Thyroid gland (tissue), 4 donors: ENCODE data around the gene COG5. TPM values are rescaled to one million over a fixed set of nuclear protein-coding genes. Genes with fewer than 3 reads are reported as not detected.

Source experiments
- DNase-seq, 2 donors: peaks; one replicate each; pipeline ENCODE4 v3.0.0-alpha.2; 2019
- H3K27ac ChIP-seq, 3 donors: fragments of 200-600 bp; sonication (generic); 1 replicate in 2 of 3; 2 replicates in 1 of 3; pipeline ENCODE4 v1.5.1; 2016 to 2019; ENCODE audit warnings: mild to moderate bottlenecking in 1 of 3, moderate library complexity in 1 of 3
- H3K27me3 ChIP-seq: fragments of 200-600 bp; sonication (generic); one replicate; pipeline ENCODE4 v1.5.1; 2019
- H3K36me3 ChIP-seq, 2 donors: fragments of 200-600 bp; sonication (generic); one replicate each; pipeline ENCODE4 v1.5.1; 2016 to 2019
- H3K4me1 ChIP-seq, 2 donors: fragments of 200-600 bp; sonication (generic); one replicate each; pipeline ENCODE4 v1.5.1; 2017 to 2019
- H3K4me3 ChIP-seq, 3 donors: fragments of 200-600 bp; sonication (generic); replicated peaks in 1 of 3; 1 replicate in 2 of 3; 2 replicates in 1 of 3; pipeline ENCODE4 v1.5.1; 2016; ENCODE audit warnings: mild to moderate bottlenecking in 1 of 3
- H3K9me3 ChIP-seq: fragments of 200-600 bp; sonication (generic); one replicate; pipeline ENCODE4 v1.5.1; 2017
- POLR2A ChIP-seq, 2 donors: fragments of 450-650 bp; IDR thresholded peaks; one replicate each; pipeline ENCODE4 v1.6.1; 2017; ENCODE audit warnings: antibody characterized with exemption in 2 of 2, mild to moderate bottlenecking in 2 of 2, moderate library complexity in 1 of 2
- WGBS, 2 donors: methylation state at CpG; one replicate each; pipeline ENCODE4 v1.1.5; 2017; 5-methylcytosine and 5-hydroxymethylcytosine counted together
- intact Hi-C: fragments of 100-400 bp; cut with DNase I; formaldehyde crosslinking; loops from one replicate; pipeline ENCODE4 v1.15.1; 2023
- total RNA-seq, 4 donors: library from RNA; depleted of rRNA; stranded (reverse); fragments of >200 nt; gene quantifications; one replicate each; pipeline ENCODE4 v1.2.3, GENCODE V29; 2016
- TF ChIP-seq, protein P1 (sequence below), 6 experiments: fragments of 200-600 bp in 3 of 6; fragments of 450-650 bp in 3 of 6; sonication (generic) in 3 of 6; IDR thresholded peaks; one replicate each; pipeline ENCODE4 v1.5.1; 2016 to 2019; ENCODE audit warnings: antibody characterized with exemption in 6 of 6, mild to moderate bottlenecking in 2 of 6, inconsistent platforms in 1 of 6, moderate library complexity in 1 of 6

The COG5 gene
- total RNA-seq, 4 donors from 2014 or later: 108 to 268 (median 148) TPM

GRCh38 chr7:107464666-107465226 is 99.0 kb downstream of the COG5 start:
- no peaks in the 10 kb centered on the region for H3K9me3 ChIP-seq
- WGBS, 2 donors: 85 to 87% methylated on average over 3 of the region's 3 CpGs
- no peak for DNase-seq
- no peak overlapping the region for H3K27ac ChIP-seq
- intact Hi-C loops: loop anchor here (5.0 to 10.0 kb wide), 3 partner anchors 100 to 410 kb away; partner anchors contain the start of genes COG5 and DUS4L
- no peaks in the 10 kb centered on the region for H3K4me1 ChIP-seq
- no peaks in the 10 kb centered on the region for H3K27me3 ChIP-seq
- H3K36me3 ChIP-seq: no peaks in the 10 kb centered on the region
- TF ChIP-seq, protein P1, sequence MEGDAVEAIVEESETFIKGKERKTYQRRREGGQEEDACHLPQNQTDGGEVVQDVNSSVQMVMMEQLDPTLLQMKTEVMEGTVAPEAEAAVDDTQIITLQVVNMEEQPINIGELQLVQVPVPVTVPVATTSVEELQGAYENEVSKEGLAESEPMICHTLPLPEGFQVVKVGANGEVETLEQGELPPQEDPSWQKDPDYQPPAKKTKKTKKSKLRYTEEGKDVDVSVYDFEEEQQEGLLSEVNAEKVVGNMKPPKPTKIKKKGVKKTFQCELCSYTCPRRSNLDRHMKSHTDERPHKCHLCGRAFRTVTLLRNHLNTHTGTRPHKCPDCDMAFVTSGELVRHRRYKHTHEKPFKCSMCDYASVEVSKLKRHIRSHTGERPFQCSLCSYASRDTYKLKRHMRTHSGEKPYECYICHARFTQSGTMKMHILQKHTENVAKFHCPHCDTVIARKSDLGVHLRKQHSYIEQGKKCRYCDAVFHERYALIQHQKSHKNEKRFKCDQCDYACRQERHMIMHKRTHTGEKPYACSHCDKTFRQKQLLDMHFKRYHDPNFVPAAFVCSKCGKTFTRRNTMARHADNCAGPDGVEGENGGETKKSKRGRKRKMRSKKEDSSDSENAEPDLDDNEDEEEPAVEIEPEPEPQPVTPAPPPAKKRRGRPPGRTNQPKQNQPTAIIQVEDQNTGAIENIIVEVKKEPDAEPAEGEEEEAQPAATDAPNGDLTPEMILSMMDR (IDR thresholded peaks at IDR 0.05): no peak
- TF ChIP-seq POLR2A (IDR thresholded peaks at IDR 0.05): no peak
- H3K4me3 ChIP-seq: no peak overlapping the region

GRCh38 chr7:107463139-107464078 is 100.3 kb downstream of the COG5 start:
- WGBS, 2 donors: 73 to 80% methylated on average over 6 of the region's 6 CpGs
- H3K27me3 ChIP-seq: no peaks in the 10 kb centered on the region

DNA sequence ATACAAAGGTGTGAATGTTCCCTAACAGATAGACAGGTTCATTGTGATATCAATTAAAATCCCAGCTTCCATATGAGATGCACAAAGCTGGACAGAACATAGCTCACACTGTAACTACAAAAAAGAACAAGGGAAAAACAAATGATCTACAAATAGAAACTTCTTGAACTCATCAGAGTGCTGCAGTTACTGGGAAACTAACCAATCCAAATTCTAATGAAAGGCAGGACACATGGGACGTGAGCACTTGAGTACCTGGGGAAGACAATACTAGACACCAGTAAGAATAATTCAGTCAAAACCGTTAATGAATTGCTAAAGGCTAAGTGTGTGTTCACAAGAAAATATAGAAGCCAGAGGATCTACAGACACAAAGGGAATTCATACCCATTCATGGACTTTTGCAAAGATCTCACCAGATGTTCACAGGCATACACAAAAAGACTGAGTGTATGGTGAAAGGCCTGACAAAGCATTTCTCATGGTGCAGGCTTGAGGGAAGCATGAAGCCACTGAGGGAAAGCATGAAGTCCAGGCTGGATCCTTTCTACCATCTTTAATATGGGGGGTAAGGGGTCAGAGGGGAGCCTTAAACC is 101.7 kb downstream of the COG5 start:
- H3K36me3 ChIP-seq: no peaks in the 10 kb centered on the region
- no peaks in the 10 kb centered on the region for H3K27me3 ChIP-seq
- H3K4me1 ChIP-seq: no peaks in the 10 kb centered on the region
- no peak overlapping the region for H3K4me3 ChIP-seq
- no peaks in the 10 kb centered on the region for H3K9me3 ChIP-seq
- intact Hi-C loops: loop anchor here (5.0 to 10.0 kb wide), 3 partner anchors 103 to 413 kb away; partner anchors contain the start of genes COG5 and DUS4L
- TF ChIP-seq, protein P1 (IDR thresholded peaks at IDR 0.05): no peak
- TF ChIP-seq POLR2A (IDR thresholded peaks at IDR 0.05): no peak
- 78% methylated on average over 2 of the region's 2 CpGs for WGBS, 2 donors
- no peak for DNase-seq
- H3K27ac ChIP-seq: no peak overlapping the region

More at GRCh38 chr7:107463139-107464078, 100.3 kb downstream of the COG5 start:
- H3K36me3 ChIP-seq: no peaks in the 10 kb centered on the region
- H3K4me3 ChIP-seq: no peak overlapping the region
- intact Hi-C loops: loop anchor here (5.0 to 10.0 kb wide), 3 partner anchors 101 to 411 kb away; partner anchors contain the start of genes COG5 and DUS4L
- TF ChIP-seq, protein P1 (IDR thresholded peaks at IDR 0.05): peak; percentile 19 to 94 (median 84)
- no peak for TF ChIP-seq POLR2A (IDR thresholded peaks at IDR 0.05)
- DNase-seq: peak; percentile 65 to 69
- H3K9me3 ChIP-seq: no peaks in the 10 kb centered on the region
- H3K4me1 ChIP-seq: no peaks in the 10 kb centered on the region
- H3K27ac ChIP-seq: no peak overlapping the region

DNA sequence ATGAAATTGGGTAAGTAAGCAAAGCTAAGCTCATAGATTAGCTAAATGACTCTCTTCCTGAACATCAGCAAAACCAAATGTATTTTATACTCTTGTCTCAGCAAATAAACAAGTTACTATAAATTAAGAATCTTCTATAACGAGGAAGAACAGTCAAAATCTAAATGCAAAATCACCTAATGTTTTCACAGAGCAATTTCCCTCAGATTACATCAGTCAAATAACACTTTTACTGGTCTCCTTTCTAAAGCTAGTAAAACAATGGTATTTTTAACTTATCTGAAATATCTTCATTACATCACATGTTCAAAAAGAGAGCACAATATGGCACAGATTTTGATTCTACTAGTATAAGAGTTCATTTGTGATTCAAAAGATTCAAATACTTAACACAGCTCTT is 110.3 kb downstream of the COG5 start:
- TF ChIP-seq POLR2A (IDR thresholded peaks at IDR 0.05): no peak
- TF ChIP-seq, protein P1 (IDR thresholded peaks at IDR 0.05): no peak
- Histone ChIP-seq H3K27me3 (no peaks in the 10 kb centered on the region), H3K4me3 (no peak overlapping the region), H3K4me1 (no peaks in the 10 kb centered on the region), H3K36me3 (no peaks in the 10 kb centered on the region), H3K27ac (no peak overlapping the region), H3K9me3 (no peaks in the 10 kb centered on the region)
- no peak for DNase-seq
- 92 to 98% methylated on average over 1 of the region's 1 CpG for WGBS, 2 donors
- intact Hi-C loops: no loop called here
